GM21619 (cell line): ENCODE measurements around the gene DNAJC9.

Experiments
- ATAC-seq: cut with Tn5 transposase; IDR thresholded peaks from one replicate; pipeline ENCODE4 v1.9.1; 2021; ENCODE audit not compliant: unreplicated experiment

DNAJC9 gene

DNA sequence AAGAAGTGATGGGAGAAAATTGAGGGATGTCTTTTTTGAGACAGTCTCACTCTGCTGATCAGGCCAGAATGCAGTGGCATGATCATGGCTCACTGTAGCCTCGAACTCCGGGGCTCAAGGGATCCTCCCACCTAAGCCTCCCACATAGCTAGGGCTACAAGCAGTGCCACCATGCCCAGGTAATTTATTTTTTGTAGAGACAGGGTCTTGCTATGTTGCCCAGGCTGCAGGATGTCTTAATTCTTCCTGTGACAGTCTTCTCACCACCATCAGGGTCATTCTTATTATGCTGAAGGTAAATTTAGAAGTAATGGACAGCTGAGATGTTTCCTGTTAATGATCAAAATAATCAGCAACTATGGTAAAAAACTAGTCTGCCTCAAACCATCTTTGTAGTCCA is 7.1 kb downstream of the DNAJC9 start:
- ATAC-seq, result no peak

DNA sequence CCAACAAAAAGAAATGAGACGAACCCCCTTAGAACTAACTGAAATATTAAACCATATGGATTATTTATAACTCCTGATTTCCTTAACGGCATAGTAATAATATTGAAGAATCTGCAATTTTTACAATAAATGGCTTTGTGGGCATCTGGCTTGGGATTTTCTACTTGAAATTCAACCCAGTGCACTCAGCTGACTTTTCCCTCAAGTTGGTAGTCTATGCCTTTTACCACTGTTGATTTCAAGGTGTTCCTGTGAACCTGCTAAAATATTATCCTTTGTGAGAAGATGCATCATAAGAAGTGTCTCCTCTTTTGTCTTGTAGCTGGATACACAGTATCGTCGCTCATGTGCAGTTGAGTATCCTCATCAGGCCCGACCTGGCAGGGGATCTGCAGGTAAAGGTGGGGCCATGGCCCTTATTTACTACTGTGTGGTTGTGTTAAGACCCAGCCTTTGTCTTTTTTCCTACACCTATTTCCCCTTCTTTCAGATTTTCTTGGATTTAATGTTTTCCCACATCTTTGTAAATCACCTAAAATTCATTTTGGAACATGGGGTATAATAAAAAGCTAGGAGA is 8.0 kb downstream of the DNAJC9 start:
- no peak for ATAC-seq

DNA sequence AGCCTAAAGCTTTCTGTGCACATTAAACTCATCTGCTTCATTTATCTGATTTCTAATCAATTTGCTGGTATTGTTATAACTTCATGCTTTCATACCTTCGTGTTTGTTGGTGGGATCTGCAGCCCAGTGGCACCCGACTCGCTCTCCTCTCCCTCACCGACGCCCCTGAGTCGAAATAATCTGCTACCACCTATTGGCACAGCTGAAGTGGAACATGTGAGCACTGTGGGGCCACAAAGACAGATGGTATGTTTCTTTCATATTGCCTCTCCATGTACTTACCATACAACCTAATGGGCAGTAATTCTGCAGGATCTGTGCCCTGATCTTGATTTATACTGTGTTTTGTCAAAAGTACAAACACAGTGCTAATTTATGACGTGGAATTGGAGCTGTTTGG is 12.4 kb downstream of the DNAJC9 start:
- no peak for ATAC-seq

DNA sequence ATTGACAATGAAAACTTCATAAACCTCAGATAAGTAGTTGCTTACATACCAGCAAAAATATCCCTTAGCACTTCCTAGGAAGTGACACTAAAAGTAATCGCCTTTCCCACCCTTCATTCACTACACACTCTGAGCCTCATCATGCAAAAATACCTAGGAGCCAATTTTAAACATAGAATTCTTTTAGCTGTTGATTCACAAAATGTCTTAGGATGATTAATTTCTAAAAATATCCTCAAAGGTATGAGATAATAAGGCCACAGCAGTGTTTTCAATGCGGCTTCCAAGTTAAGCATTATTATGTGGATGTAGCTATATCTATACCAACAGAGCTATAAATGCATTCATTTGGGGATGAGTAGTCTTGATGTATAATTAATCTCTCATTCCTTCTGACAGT is 13.2 kb downstream of the DNAJC9 start:
- ATAC-seq, result no peak

DNA sequence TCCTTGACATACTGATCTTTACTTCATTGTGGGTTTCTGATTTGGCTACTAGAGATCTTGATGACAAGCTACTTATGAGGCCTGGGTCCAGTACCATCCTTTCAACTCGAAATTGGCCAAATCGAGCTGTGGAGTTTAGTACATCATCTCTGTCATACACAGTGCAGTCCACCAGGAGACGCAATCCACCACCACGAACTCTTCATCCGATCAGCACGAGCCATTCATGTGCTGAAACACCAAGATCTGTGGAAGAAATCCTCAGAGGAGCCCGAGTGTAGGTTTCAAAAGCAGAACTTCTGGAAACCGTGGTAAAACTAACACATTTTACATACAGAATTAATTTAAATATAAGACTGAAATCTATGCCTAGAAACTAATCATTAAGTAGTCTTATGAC is 14.2 kb downstream of the DNAJC9 start:
- no peak for ATAC-seq

DNA sequence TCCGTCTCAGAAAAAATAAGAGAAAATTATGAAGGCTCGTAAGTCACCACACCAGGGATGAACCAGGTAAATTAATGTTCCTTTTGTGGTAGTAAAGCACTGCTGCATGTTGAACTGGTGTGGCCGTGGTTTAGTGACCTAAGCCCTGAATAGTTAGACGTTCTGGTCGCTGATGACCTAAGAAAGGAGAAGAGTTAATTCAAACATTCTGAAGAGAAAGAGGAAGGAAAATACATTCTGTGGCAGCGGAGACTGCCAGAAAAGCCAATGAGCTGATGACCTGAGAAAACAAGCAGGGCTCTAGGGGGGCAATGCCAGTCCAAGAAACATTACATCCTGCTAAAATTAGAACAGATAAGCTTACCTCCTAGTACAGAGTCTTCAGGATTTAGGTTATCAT is 17.5 kb downstream of the DNAJC9 start:
- ATAC-seq, result no peak

DNA sequence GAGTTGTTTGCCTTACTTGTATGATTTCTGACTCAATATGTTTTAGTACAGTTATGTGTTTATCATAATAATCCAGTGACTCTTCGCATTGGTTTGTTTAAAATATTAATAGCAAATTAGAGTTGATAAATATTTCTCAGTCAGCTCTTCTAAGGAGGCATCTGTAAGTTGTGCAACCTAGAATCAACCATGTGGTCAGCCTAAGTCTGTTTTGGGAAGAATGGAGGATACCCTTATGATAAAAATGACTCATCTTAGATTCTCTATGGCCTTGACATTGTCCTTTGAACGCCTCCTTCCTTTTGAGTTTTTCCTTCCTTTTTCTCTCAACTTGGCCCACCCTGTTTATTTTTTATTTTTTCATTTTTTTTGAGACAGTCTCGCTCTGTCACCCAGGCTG is 18.8 kb downstream of the DNAJC9 start:
- no peak for ATAC-seq

DNA sequence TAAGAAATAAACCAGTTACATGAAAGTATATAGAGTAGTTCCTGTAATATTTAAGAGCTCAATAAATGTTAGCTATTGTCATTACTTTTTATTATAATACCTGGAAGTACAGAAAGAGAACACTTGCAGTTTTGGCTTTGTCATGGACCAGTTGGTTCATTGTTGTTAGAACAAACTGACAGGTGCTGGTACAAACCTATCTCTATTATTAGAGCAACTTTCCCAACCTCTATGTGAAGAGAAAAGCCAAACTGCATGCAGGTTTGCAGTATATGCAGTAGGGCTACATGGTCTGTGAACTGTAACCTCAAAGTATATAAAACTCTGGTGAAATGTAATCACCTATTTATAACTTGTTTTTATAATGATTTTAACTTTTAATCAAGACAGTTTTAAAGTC is 20.4 kb downstream of the DNAJC9 start:
- no peak for ATAC-seq

DNA sequence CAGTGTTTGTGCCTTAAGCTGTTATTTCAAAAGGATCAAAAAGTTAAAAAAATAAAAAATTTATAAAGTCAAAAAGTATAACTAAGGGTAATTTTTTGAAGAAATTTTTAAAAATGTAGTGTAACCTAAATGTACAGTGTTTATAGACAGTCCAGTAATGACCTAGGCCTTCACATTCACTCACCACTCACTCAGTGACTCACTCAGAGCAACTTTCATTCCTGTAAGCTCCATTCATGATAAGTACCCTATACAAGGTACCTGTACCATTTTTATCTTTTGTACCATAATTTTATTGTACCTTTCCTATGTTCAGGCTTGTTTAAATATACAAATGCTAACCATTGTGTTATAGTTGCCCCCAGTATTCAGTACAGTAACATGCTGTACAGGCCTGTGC is 21.5 kb downstream of the DNAJC9 start:
- no peak for ATAC-seq

DNA sequence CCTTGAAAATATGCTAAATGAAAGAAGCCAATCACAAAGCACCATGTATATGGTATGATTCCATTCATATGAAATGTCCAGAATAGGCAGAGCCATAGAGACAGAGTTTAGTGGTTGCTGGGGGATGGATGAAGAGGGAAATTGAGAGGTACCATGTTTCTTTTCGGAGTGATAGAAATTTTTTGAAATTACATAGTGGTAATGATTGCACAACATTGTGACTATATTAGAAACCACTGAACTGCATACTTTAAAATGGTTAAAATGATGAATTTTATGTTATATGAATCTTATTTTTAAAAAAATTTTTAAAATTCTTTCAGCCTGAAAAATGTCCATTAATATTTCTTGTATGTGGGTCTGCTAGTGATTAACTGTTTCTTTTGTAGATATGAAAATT is 26.1 kb downstream of the DNAJC9 start:
- no peak for ATAC-seq

DNA sequence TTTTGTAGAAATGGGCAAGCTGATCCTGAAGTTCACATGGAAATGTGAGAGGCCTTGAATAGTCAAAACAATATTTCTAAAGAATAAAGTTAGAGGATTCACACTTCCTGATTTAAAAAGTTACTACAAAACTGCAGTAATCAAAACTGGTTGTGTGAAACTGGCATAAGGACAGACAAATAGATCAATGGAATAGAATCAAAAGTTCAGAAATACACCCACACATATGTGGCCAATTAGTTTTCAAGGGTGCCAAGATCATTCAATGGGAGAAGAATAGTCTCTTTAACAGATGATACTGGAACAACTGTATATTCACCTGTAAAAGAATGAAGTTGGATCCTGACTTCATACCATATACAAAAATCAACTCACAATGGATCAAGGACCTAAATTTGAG is 27.7 kb downstream of the DNAJC9 start:
- ATAC-seq, result no peak

DNA sequence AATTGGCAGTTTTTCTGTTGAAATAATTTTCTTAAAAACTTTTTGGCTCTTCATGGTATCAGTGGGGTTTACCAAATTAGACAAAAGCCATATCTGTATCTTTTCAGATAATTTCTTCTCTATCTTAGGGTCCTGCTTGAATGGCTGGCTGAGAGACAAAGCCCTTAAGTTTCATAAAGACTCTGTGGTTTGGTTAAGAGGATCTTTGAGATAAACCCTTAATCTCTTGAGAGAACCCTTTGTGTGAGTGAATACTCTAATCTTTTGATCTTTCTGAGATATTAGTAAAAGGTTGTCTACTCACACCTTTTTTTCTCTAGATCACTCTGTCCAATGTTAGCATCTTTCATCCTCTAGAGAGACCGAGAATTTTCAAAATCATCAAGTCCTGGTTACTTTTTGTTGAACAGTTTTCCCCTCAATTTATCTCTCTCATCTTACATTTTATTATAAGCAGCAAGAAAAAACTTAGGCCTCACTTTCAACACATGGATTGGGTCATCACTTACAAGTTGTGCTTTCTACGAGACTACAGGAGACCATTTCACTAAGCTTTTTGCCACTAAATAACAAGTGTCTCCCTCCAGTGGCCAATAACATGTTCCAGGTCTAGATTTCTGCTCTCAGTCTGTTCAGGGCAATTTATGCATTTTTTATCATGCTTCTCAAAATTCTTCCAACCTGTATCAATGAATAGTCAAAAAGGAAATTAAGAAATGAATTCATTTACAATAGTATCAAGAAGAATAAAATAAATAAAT is 28.4 kb downstream of the DNAJC9 start:
- no peak for ATAC-seq

DNA sequence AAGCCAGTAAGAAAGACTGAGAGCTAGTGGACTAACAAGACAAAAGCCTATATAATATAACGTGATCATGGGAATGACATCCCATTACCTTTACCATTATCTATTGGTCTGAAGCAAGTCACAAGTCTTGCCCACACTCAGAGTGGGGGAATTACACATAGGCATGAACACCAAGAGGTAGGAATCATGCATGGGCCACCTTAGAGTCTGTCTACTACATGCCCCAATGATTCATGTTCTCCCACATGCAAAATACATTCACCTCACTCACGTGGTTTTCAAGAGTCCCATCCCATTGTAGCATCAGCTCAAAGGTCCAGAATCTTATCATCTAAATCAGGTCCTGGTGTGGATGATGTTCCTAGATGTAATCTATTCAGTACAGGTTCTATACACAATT is 29.4 kb downstream of the DNAJC9 start:
- ATAC-seq, result no peak

DNA sequence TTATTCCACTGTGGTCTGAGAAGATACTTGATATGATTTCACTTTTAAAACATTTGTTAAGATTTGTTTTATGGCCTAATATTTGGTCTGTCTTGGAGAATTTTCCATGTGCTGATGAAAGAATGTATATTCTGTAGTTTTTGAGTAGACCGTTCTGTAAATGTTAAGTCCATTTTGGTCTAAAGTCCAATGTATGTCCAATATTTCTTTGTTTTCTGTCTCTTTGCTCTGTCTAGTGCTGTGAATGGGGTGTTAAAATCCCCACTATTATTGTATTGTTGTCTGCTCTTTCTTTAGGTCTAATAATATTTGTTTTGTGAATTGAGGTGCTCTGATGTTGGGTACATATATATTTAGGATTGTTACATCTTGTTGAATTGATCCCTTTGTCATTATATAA is 31.3 kb downstream of the DNAJC9 start:
- no peak for ATAC-seq

DNA sequence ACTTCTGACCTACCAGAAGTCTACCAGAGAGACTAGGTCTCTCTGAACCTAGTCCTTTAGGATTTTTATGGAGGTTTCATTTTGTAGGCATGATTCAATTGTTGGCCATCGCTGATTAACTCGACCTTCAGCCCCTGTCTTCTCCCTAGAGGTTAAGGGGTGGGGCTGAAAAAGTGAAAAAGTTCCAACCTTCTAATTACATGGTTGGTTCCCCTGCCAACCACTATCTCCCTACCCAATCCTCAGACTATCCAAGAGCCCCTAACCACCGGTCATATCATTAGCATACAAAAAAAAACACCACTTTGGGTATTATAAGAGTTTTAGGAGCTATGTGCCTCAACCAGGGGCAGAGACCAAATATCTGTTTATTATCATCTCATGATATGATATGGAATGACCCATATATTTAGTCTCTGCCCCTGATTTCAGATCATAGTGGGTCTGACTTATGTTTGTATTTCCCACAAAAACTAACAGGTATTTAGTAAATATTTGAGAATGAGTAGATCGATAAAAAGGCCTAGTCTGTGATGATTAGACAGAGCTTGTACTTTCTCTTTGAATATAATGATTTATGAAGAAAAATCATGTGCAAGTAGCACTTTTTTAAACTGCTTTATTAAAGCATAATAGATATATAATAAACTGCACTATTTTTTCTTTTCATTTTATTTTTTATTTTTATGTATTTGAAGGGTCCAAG is 35.8 kb downstream of the DNAJC9 start:
- ATAC-seq, result no peak

DNA sequence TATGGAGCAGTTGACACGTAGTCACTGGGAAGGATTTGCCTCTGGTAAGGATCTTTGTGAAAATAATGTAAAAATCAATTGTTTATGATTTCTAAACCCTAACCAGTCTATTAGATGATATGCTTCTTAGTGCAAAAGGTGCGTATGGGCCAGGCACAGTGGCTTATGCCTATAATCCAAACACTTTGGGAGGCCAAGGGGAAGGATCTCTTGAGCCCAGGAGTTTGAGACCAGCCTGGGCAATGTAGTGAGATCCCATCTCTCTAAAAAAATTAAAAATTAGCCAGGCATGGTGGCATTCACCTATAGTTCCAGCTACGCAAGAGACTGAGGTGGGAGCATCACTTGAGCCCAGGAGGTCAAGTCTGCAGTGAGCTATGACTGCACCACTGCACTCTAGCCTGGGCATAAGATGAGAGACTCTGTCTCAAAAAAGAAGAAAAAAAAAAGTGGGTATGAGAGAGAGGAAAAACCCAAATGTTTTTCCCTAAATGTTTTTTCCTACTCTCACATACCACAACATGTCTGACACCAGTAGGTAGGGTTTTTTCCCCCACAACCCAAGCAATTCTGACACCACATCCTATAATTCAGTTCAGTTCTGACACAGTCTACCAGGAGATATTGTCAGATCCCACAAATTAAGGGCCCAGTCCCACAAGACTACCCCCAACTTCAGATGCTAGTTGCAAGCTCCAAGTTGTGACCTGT is 36.5 kb downstream of the DNAJC9 start:
- no peak for ATAC-seq

DNA sequence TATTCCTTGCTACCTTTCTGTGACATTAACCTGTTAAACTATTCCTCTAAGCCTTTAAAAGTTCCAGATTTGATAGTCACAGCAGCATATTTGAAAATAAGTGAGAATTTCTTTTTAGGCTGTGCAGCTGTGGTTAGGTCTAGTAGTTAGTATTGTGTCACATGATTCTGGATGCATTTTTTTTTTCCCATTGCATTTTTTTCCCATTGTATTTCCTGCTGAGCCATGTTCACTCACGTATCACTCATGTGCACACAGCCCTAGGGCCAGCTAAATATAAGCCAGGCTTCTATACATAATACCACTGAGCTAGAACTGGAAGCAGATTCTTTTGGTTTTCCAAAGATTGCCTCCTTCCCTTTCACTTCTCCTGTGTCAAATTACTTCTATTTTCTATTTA is 37.4 kb downstream of the DNAJC9 start:
- no peak for ATAC-seq

DNA sequence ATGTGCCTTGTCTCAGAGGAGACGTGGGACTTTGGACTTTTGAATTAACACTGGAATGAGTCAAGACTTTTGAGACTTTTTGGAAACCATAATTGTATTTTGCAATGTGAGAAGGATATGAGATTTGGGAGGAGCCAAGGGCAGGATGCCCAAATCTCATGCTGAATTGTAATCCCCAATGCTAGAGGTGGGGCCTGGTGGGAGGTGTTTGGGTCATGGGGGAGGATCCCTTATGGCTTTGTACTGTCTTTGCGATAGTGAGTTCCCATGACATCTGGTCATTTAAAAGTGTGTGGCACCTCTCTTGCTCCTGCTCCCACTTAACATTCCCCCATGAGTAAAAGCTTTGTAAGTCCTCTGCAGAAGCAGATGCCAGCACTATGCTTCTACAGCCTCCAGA is 39.2 kb downstream of the DNAJC9 start:
- ATAC-seq, result no peak

DNA sequence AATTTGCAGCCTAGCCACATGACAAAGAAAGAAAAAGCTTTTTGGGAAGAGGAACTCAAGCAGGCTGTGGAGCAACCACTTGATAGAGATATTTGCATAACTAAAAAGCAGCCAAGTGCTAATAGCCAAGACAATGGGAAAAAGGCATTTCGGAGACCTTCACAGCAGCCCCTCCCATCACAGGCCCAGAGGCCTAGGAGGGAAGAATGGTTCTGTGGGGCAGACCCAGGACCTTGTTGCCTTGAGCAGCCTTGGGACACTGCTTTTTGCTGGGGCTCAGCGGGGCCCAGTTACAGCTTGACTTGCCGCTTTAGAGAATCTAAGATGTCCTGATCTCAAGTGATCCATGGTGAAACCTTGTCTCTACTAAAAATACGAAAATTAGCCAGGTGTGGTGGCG is 40.7 kb downstream of the DNAJC9 start:
- no peak for ATAC-seq

DNA sequence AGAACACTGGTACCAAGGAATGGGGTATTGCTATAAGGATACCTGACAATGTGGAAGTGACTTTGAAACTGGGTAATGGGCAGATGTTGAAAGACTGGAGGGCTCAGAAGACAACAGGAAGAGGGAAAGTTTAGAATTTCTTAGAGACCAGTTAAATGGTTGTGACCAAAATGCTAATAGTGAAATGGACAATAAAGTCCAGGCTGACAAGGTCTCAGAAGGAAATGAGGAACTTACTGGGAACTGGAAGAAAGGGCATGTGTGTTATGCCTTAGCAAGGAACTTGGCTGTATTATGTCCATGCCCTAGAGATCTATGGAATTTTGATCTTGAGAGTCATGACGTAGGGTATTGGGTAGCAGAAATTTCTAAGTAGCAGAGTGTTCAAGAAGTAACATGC is 41.2 kb downstream of the DNAJC9 start:
- no peak for ATAC-seq

DNA sequence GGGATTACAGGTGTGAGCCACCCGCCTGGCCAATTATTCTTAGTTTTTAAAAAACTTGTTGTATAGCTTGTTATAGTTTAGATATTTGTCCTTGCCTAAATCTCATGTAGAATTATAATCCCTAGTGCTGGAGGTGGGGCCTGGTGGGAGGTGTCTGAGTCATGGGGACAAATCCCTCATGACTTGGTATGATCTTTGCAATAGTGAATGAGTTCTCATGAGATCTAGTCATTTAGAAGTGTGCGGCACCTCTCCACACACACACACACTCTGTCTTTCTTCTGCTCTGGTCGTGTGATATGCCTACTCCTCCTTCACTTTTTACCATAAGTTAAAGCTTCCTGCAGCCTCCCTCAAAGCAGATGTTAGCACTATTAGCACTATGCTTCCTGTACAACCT is 42.0 kb downstream of the DNAJC9 start:
- ATAC-seq, result no peak
